ENCODE measurements around the gene GSTM3.

The GSTM3 gene

DNA sequence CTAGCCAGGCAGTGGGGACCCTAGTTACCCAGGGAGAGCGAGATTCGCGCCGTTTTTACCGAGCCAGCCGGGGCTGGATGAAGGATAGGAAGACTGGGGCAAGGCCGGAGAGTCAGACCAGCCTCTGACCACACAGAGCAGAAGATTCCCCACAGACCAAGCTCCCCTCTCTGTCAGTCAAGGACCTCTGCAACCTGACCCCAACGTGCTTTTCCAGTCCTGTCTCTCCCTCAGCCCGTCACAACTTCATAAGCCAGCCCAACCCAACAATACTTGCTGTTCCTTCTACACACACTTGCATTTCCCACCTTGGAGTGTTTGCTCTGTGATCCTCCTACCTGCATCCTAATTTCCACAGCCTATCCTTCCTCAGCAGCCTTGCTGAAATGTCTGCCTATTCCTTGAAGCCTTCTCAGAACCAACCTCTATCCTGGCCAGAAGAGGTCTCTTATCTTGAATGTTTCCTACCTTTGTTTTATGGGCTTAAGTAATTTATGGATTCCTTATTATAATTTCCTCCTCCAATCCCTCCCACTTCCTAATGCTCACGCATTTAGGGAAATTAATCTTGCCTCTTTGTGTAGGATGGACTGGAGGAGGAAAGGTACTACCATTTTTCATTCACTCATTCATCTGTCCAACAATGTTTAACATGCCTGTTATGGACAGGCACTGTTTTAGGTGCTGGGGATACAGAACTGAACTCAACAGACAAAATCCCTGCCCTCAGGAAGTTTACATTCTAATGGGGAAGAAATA lies at the start of gene GSTM3:
Gene GSTM3 (minus strand): TSS at position 424 of the 759 bp plus-strand sequence. CDS start 751 bp downstream, outside the sequence.
- TF ChIP-seq CTCF (IDR thresholded peaks at IDR 0.05; ENCODE audit: low read depth, low read length): no peak
- peak within 1 kb of the TSS; percentile 61 to 71 for H3K4me3 ChIP-seq (replicated peaks in 1 of 2; ENCODE audit: low read depth in 2 of 2, low read length in 2 of 2)
- DNase-seq (ENCODE audit: low read depth in 2 of 2): no peak

- no peak for DNase-seq (ENCODE audit: low read depth in 2 of 2)
- H3K4me3 ChIP-seq (replicated peaks in 1 of 2; ENCODE audit: low read depth in 2 of 2, low read length in 2 of 2): no peak overlapping the region
- no peak for TF ChIP-seq CTCF (IDR thresholded peaks at IDR 0.05; ENCODE audit: low read depth, low read length)
These were observed 49.5 kb upstream of the GSTM3 start for GRCh38 chr1:109790329-109790728.

DNA sequence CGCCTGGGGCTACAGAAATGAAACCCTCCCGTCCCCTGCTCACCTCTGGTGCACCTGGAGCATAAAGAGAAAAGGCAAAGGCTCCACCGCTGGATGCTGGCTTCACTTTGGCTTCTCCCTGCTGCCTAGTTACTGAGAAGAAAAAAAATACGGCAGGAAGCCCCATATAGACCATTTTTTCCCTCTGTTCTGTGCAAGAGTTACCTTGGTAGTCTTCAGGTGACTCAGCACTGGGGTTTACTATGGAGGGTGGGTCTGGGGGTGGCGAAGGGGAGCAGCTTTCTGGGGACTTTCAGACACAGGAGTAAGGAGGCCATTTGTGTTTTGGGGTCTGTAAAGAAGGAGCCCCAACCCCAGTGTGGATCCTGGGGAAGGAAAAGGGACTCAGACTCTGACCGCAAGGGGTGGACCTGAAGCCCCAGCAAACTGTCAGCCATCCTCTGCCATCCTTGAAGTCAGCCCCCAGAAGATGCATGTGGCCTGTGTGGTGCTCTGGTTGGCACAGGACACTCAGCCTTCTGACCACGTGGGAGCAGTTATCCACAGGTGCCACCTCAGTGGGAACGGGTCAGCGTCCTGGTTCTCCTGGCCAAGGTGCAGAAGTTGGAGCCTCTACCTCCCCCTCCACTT lies 48.8 kb upstream of the GSTM3 start:
- no peak for TF ChIP-seq CTCF (IDR thresholded peaks at IDR 0.05; ENCODE audit: low read depth, low read length)
- no peak overlapping the region for H3K4me3 ChIP-seq (replicated peaks in 1 of 2; ENCODE audit: low read depth in 2 of 2, low read length in 2 of 2)
- no peak for DNase-seq (ENCODE audit: low read depth in 2 of 2)

- no peak overlapping the region for H3K4me3 ChIP-seq (replicated peaks in 1 of 2; ENCODE audit: low read depth in 2 of 2, low read length in 2 of 2)
- DNase-seq (ENCODE audit: low read depth in 2 of 2): peak in 1 of 2 donors; percentile 22
- peak; percentile 54 for TF ChIP-seq CTCF (IDR thresholded peaks at IDR 0.05; ENCODE audit: low read depth, low read length)
These were observed 48.1 kb upstream of the GSTM3 start for GRCh38 chr1:109788695-109789521.

DNA sequence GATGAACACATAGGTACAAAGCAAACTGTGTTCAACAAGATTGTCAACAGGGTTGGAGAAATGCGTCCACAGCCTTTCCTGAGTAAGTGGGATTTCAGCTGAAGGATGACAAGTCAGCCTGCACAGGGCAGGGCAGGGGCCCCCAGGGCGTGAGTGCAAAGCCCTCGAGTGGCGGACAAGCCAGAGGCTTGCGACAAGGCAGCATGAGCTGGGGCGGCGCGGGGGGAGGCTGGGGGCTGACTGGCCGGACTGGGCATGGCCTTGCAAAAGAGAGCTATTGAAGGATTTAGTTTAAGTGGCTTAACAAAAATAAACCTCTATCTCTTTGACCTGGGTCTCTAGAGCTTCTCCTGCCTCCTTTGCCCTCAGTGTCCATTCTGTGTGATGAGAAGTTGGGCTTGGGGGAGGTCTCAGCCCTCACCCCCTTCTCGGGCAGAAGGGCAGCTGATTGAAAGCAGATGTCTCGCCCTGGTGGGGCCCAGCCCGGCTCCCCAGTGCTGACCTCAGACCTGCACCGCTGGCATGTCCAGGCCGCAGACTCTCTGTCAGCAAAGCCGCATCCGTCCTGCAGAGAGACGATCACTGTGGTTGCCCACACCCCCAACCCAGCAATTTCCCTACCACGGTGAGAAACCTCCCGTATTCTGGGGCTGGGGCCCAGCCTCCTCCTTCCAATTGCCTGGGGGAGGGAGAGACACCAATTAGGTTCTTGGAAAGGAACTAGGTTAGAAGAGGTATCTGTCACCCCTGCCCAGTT lies 47.2 kb upstream of the GSTM3 start:
- DNase-seq (ENCODE audit: low read depth in 2 of 2): no peak
- no peak overlapping the region for H3K4me3 ChIP-seq (replicated peaks in 1 of 2; ENCODE audit: low read depth in 2 of 2, low read length in 2 of 2)
- TF ChIP-seq CTCF (IDR thresholded peaks at IDR 0.05; ENCODE audit: low read depth, low read length): no peak

- peak in 1 of 2 donors; percentile 45 for DNase-seq (ENCODE audit: low read depth in 2 of 2)
- no peak overlapping the region for H3K4me3 ChIP-seq (replicated peaks in 1 of 2; ENCODE audit: low read depth in 2 of 2, low read length in 2 of 2)
- TF ChIP-seq CTCF (IDR thresholded peaks at IDR 0.05; ENCODE audit: low read depth, low read length): no peak
These were observed 46.5 kb upstream of the GSTM3 start for GRCh38 chr1:109787211-109787844.
